ENCODE measurements around the gene ERBB2.

Gene ERBB2

DNA sequence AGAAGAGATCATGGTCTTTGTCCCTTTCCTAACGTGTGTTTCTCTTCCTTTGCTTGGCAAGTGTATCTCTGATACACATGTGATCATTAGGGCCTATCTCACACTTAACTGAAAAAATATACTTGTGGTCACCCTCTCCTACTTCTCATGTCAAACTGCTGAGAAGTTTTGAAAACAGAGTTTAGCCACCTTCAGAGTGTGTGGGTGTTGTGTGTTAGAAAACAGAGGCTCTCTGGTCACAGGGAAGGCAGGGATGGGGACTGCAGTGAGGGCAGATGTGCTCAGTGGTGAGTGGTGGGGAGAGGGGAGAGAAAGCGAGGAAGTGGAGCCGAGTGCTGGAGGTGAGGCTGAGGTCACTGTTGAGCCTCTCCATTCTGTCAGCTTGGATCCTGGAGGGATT lies 67.3 kb downstream of the ERBB2 start:
- DNase-seq, result no peak

DNA sequence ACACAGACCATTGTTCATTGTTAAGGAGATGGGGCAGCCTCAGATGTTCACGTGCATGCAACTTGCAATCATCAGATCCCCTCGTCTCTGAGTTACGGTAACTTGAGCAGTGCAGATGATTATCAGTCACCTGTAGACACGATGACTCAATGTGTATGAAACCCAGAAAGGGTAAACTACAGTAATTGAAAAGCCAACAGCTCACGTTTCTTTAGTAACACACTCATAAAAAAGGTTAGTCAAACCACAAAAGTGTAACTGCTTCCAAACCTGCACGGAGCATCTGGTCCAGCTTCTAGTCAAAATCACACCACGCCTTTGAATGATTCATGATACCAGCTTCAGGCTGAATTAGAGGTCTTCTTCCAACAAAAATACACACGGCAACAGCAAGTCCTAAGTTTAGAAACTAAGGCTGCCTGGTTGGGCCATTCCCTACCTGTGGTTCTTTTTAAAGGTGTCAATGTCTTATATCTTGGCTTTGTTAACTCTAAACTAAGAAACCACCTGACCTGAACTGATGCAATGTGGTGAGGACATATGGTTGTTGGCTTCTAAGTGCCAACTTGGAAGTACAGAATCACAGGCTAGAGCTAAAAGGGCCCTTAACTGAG lies 70.2 kb downstream of the ERBB2 start:
- DNase-seq, result no peak

DNA sequence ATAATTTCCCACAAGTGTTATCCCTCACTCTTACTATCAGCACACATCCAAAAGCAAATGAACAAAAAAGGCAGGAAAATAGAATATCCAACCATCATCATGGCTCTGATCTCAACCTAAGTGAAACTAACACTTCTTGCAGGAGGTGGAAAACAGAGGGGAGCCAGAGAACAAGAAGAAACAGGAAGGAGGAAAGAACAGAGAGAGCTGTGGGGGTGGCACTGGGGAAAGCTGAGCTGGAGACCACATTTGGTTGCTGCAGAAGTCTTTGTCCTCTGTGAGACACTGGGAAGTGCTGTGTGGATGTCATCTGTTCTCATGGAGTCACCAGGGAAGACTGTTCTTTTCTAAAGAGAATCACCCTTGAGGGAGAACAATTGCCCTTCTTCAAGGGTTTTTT lies 72.6 kb downstream of the ERBB2 start:
- DNase-seq, result no peak

DNA sequence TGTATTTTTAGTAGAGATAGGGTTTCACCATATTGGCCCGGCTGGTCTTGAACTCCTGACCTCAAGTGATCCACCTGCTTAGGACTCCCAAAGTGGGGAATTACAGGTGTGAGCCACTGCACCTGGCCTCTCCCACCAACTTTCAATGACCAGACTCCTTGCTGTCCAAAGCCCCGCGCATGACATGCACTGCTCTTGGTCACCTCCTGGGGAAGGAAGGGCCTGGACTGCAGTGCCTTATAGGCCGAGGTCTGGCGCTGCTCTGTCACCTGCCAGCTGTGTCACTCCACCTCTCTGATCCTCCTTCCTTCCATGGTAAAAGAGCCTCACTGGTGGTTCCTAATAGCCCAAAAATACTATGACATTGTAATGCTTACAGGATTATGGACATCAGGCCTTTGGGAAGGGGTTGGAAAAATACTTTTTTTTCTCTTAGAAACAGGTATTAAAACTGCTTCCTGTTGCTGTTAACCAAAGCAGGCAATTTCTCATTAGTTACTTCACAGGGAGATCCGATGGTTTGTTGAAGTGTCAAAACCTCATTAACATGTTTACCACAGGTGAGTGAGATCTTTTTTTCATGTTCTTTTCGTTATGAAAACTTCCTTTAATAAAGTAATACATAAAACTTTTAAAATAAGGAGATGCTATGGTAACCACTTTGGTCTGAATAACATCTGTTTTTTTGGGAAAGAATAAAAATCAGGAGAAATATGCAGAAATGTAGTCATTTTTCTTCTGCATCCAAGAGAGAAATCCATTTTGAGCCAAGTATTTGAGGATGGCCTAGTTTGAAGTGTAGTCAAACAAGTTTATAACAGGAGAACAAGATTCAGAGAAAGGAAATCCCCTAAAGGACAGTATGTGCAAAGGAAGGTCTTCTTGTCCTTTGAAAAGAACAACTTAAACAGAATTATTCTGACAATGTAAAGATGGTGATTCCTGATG lies 73.4 kb downstream of the ERBB2 start:
- no peak for DNase-seq

DNA sequence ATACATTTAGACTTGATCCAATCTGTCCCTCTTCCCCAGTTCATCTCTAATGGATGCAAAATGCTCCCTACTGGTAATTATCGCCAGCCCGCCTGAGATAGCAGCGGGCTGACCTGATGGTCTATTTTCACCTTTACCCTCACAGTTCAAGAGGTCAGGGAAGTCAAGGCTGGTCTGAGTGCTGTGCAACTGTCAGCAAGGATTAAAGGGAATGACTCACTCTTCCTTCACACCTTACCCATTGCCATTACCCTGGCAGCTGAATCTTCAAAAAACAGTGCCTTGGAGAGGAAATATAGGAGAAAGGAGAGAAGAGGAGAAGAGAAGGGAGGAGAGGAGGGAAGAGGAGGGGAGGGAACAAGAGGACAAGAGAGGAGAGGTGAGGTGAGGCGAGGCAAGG lies 74.2 kb downstream of the ERBB2 start:
- no peak for DNase-seq

DNA sequence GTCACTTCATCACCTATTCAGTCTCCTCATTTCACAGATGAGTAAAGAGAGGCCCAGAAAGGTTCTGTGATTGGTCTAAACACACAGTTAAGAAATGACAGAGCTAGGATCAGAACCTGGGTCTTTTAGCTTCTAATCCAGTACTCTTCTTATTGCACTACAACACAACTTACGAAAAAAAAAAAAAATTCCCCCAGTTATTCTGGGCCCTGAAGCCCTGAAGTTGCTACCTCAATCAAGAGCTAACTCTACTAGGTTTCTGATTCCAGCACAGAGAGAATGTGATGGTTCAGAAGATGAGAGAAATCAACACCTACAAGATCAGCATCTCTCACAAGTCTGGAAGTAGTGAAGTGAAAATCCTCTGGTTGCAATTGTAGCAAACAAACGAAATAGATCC lies 75.2 kb downstream of the ERBB2 start:
- no peak for DNase-seq

DNA sequence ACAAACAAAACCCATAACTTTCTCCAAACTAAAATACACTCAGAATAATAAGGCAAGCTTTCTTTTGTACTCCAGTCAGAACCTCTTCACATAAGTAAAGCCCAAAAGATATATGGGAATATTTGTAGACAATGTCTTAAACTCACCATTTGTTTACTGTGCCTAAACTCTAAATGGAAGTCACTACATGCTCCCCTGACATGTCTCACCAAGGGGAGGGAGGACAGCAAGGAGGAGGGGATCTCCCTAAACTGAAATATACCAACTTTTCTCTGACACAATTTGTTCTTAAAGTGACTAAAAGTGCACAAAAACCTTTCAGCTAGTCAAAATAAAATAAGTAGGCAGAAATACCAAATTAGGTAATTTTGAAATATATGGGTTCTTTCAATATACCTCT lies 76.4 kb downstream of the ERBB2 start:
- DNase-seq, result no peak

DNA sequence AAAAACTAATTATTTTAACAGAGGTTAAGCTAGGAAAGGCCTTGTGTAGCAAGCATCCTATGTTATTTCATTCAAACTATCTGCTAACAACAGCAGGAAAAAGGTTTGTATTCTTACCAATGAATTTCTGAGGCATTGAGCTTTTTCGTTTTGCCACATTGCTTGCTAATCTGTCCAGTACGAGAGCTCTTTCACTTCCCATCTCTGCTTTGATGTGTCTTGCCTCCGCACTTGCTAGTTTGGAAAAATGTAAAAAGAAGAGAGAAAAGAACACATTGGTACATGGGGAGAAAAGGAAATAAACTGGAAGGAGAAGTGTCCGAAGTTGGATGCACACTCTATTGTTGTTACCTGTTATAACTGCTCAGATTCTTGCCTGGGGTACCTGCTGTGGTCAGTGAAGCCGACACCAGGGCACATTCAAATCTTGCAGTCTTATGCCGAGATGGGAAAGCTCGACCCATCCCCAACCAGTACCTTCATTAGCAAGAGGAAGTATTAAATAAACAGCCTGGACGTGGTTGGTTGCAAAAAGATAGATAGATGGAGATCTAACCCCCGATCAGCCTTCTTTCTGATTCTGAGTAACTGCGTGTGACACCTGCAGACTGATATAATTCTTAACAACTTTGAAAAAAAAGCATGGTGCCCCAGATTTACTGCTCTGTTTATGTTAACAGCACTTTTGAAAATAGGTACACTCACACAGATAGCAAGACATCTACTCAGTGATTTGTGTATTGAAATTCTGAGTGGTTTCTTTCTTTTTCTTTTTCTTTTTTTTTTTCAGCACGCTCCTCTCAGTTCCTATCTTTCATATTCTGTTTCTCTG lies 77.9 kb downstream of the ERBB2 start:
- DNase-seq, result no peak

Measured in femur (tissue), 1 donor.